HG02870 (cell line): ENCODE data around the gene SPINT2.
"Not testable (repeated sequence)": the region's sequence is repeated elsewhere in the genome, so short reads cannot be mapped to it uniquely, and the experiment has no call there.

Experiments
- ATAC-seq: cut with Tn5 transposase; IDR thresholded peaks from one replicate; pipeline ENCODE4 v1.9.1; 2021; ENCODE audit warnings: mild to moderate bottlenecking, moderate library complexity; ENCODE audit not compliant: unreplicated experiment

SPINT2 gene

DNA sequence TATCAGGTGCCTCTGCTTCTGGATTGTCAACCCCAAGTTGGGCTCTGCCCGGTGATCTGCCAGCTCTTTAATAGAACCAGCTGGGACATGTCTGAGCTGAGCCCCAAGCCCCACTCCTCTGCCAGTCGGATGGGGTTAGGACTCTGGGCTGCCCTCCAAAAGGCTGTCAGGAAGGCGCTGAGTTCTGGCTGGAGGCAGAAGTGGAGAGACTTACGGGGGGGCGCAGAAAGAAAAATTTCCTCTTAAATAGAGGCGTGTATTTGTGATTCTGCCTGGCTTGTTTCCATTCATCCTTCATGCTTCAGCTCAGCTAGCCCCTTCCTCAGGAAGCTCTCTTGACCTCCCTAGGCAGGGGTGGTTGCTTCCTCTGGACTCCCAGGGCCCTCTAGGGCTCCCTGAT, 54.3 kb downstream of the SPINT2 start:
- ATAC-seq, result no peak

DNA sequence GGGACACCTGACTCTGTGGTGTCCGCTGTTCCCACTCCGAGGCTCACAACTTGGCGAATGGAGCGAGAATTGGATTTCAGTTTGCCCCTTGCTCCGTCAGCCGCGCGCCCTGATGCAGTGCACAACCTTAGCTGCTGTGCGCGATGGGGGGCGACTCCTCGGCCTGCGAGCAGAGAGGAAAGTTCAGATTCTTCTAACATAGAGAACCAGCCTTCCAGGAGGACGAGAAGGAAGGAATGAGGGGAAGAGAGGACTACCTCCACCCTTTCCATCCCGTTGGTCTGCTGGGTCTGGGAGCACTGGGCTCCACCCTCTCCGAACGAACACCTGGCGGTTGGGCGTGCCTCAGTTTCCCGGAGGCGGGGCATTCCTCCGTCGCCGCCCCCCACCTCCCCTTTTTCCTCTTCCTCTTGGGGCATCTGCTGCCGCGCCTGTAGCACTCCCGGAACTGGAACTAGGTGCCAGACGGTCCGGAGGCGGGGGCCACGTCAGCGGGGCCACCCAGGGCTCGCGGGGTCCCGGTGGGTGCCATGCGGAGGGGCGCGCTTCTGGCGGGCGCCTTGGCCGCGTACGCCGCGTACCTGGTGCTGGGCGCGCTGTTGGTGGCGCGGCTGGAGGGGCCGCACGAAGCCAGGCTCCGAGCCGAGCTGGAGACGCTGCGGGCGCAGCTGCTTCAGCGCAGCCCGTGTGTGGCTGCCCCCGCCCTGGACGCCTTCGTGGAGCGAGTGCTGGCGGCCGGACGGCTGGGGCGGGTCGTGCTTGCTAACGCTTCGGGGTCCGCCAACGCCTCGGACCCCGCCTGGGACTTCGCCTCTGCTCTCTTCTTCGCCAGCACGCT, 55.3 kb downstream of the SPINT2 start, which contains the start of gene KCNK6:
Gene KCNK6 (plus strand): TSS at position 425 of the 838 bp plus-strand sequence. CDS start 106 bp downstream, at position 531.
- no peak for ATAC-seq

DNA sequence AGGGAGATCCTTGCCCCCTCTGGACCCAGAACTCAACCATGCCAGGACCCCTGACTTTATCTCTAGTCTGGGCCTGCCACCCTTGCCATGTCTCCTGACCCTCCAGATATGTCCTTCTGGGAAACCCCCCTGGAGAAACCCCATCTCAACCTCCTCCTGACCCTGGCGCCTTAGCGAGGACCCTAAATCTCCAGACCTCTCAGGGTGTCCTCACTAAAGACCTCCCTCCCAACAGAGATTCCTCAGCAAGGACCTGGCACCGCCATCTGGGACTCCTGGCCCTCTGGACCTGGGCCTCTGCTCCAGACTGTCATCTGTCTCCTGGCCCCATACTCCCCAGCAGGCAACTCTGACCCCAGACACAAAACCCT, 56.6 kb downstream of the SPINT2 start:
- ATAC-seq, result no peak

DNA sequence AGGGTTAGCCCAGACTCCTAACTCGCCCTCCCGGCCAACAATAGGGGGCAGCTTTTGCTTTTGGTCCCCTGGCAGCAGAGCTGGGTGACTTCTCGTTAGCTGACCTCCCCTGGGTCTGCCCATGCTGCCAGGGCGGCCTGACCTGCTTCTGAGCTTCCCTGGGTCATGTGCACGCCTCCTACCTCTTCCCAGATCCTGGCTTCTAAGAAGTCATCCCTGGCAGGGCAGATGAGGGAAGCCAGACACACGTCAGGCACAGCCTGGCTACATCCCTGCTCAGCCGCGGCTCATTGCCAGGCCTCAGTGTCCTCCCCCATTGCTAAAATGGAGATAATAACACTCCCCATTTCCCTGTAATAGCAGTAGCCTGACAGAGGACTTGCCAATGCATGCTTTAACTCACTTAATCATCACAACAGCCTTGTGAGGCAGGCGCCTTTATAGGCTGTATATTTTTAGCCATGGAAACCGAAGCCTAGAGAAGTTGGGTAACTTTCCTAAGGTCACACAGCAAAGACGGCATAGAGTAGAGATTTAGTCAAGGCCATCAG, 57.3 kb downstream of the SPINT2 start:
- no peak for ATAC-seq

DNA sequence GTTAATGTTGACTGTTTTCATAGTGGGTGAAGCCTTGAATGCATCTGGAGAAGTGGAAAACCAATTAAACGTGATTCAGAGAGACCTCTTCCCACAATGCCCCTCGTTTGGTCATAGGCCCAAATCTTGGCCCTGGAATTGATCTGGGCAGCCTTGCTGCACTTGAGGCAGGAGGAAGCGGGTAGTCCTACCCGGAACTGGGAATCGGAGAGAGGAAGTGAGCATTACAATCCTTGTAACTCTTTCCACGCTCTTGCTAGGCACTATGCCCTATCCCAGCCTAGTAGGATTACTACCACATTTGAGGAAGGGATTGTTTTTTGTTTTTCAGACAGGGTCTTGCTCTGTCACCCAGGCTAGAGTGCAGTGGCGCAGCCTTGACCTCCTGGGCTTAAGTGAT, 58.9 kb downstream of the SPINT2 start:
- no peak for ATAC-seq

DNA sequence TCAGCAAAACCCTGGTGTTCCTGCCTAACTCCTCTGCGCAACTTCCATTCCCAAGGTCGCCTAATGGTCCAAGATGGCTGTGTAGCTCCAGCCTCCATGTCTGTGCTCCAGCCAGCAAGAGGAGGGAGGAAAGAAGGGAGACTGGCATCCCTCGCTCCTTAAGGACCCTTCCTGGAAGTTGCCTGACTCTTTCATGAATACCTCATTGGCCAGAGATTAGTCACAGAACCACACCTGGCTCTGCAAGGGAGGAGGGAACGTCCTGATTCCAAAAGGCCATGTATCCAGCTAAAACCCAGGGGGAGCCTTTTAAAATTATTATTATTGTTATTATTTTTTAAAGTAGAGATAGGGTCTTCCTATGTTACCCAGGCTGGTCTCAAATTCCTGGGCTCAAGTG, 60.1 kb downstream of the SPINT2 start:
- no peak for ATAC-seq

DNA sequence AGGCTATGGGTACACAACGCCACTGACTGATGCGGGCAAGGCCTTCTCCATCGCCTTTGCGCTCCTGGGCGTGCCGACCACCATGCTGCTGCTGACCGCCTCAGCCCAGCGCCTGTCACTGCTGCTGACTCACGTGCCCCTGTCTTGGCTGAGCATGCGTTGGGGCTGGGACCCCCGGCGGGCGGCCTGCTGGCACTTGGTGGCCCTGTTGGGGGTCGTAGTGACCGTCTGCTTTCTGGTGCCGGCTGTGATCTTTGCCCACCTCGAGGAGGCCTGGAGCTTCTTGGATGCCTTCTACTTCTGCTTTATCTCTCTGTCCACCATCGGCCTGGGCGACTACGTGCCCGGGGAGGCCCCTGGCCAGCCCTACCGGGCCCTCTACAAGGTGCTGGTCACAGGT, 62.2 kb downstream of the SPINT2 start:
- no peak for ATAC-seq

DNA sequence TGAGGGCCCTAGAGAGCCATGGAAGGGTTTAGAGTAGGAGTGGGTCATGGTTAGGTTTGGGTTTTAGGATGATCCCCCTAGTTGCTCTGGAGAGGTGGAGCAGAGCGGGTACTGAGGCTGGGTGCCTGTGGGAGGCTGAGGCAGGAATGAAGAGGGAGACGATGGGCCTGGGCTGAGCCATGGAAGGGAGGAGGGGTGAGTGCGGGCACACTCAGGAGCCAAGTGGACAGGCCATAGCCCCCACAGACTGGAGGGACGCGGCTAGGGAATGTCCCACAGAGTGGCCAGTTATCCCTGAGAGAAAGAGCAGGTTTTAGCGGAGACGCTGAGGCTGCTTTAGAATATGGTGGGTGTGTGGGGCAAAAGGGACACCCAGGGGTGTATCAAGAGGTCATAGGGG, 65.3 kb downstream of the SPINT2 start:
- ATAC-seq, result no peak

DNA sequence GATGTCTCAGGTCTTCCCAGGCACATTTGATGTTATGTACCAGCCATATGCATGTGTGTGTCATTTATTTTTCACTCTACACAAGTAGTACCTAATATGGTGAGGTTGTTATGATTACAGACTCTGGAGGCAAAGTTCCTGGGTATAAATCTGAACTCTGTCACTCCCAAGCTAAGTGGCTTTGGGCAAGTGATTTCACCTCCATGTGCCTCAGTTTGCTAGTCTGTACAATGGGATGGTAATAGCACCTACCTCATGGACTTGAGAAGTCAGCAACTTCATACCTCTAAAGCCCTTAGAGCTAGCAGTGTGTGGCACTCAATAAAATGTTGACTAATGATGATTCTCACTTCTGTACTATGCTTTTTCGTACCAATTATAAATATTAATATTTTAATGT, 67.4 kb downstream of the SPINT2 start:
- ATAC-seq, result no peak

DNA sequence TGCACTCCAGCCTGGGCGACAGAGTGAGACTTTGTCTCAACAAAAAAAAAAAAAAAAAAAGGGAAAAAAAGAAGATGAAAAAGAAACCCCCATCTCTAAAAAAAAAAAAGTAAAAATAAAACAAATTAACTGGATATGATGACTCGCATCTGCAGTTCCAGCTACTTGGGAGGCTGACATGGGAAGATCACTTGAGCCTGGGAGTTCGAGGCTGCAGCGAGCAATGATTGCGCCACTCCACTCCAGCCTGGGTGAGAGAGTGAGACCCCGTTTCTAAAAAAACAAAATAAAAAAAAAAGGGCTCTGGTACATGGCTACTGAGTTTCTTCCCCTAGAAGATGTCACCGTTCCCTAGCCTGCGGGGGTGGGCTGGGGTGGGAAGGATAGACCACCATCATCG, 68.9 kb downstream of the SPINT2 start:
- no peak for ATAC-seq

DNA sequence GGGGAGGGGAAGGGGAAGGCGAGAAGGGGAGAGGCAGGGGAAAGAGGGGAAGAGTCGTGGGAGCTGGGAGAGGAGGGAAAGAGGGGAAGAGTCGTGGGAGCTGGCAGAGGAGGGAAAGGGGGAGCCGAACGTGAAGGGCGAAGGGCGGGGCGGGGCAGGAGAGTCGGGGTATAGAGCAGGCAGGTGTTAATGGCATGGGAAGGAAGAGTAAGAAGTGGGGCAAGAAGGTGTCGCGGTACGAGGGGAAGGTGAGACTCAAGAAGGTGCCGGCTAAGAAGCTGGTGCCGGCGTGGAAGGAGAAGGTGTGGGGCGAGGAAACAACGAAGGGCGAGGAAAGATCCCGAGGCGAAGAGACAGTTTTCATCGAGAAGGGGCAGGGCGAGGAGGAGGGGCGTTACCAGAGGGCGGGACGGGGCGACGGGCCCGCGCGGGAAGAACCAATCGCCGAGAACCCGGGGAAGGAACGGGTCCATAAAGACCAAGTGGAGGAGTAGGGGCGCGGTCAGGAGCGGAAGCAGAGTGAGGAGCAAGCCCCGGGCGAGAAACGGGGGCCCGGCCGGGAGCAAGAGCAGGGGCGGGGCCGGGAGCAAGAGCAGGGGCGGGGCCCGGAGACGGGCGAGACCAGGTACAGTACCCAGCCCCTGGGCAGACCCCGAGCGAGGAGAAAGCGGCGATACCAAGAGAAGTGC, 71.7 kb downstream of the SPINT2 start:
- ATAC-seq, result peak; percentile 66

DNA sequence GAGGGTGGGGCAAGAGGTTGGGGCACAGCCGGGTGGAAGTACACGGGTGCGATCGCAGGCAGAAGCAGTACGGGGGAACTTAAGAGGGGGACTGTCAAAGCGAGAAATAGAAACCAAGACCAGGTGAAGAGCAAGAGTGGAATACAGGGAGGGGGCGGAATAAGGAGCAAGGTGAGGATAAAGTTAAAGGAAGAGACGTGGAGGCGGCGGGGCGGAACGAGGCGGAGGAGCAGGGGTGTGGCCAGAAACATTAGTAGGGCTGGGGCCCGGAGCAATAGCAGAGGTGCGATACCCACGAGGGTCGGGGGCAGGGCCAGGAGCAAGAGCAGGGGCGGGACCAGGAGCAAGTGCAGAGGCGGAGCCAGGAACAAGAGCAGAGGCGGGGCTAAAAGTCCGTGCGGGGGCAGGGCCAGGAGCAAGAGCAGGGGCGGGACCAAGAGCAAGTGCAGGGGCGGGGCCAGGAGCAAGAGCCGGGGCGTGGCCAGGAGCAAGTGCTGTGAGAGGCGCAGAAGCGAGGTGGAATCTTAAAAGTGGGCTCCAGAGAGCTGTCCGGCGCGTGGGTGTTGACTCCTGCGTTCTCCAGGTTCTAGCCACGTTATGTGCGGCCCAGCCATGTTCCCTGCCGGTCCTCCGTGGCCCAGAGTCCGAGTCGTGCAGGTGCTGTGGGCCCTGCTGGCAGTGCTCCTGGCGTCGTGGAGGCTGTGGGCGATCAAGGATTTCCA, 72.4 kb downstream of the SPINT2 start:
- peak; percentile 41 for ATAC-seq

DNA sequence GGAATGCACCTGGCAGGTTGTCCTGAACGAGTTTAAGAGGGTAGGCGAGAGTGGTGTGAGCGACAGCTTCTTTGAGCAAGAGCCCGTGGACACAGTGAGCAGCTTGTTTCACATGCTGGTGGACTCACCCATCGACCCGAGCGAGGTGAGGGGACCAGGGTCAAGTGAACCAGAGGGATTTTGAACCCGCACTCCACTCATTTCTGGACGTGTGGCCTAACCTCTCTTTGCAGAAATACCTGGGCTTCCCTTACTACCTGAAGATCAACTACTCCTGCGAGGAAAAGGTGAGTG, 72.9 kb downstream of the SPINT2 start:
- ATAC-seq, result no peak

DNA sequence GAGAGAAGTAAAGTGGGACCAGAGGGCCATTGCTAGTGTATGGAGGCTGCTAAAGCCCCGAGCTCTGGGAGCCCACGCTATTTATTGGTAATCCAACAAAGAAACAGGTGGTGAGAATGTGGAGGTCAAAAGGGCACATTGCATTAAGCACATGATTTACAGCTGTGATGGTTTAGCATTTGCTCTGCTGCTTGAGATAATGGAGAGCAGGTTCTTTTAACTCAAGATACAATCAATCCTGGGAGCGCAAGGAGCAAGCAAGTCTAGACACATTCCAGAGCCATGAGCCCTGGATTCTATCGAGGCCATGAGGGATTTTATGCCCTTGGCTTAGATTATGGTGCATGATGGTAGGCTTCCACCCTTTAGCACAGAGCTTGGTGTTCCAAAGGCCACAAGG, 74.6 kb downstream of the SPINT2 start:
- not testable (repeated sequence) for ATAC-seq

DNA sequence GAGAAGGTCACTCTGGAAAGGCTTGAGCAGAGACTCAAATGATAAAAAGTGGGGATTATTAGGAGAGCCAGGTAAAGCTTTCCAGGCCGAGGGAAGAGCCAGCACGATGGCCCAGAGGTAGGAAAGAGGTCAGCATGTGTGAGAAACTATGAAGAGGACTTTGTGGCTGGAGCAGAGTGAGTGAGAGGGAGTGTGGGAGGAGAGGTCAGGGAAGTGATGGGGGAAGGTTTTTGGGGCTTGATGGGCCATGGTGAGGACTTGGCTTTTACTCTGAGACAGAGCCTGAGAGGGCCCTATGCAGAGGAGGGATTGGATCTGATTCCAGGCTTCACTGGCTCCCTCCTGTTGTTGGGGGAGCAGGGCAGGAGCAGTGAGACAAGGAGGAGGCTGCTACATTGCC, 76.6 kb downstream of the SPINT2 start:
- ATAC-seq, result no peak
